Measurements from ENCODE around the gene RXRG. TPM values are rescaled to one million over a fixed set of nuclear protein-coding genes. Genes with fewer than 3 reads are reported as not detected.

The RXRG gene
- total and polyA plus RNA-seq, 2 of the 8 experiments (the other 6 are each of a cell fraction or from before 2014, with no cell fraction given): not detected

DNA sequence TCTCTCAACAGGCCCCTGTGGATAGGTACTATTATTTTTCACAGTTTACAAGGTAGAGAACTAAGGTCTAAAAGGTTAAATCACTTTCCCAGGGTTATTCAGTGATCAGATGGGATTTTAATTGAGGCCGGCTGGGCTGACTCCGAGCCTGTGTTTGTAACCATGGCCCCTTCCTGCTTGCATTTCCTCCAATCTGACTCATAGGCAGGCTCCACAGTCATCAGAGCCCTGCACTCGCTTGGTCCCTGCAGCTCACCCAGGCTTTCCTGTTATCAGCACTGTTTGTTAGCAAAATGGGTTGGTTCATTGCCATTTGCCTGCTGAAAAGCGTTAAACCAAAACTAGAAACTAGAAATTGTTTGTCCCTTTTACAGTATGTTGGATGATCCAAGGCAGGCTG is 47.0 kb downstream of the RXRG start:
- Histone ChIP-seq H4K91ac (replicated peaks; ENCODE audit: insufficient read length, low read length) (no peak overlapping the region), H2BK5ac (ENCODE audit: low read depth, low read length) (no peak overlapping the region), H2BK15ac (ENCODE audit: low read length) (no peak overlapping the region), H4K5ac (ENCODE audit: insufficient read length, low read depth, low read length) (no peak overlapping the region), H3K36me3 (ENCODE audit: control insufficient read depth in 2 of 4, insufficient read depth in 4 of 4, low read length in 3 of 4) (no peaks in the 10 kb centered on the region), H3K23me2 (ENCODE audit: low read depth, low read length) (no peaks in the 10 kb centered on the region; the same call in 1 of the 2 replicates), H3K14ac (ENCODE audit: insufficient read length) (no peak overlapping the region), H3K79me1 (ENCODE audit: low read depth, low read length) (peaks cover 4% of the 10 kb centered on the region; the same call in 1 of the 2 replicates), H3K4me2 (ENCODE audit: insufficient read depth in 1 of 2, low read depth in 2 of 2, low read length in 2 of 2) (no peak overlapping the region), H2BK20ac (ENCODE audit: low read length) (no peak overlapping the region), H3K27me3 (replicated peaks in 1 of 4; ENCODE audit: control insufficient read depth in 3 of 4, extremely low read depth in 1 of 4, insufficient read depth in 3 of 4, low read length in 3 of 4) (no peaks in the 10 kb centered on the region), H2AK5ac (ENCODE audit: low read depth, low read length) (no peak overlapping the region), H2BK12ac (ENCODE audit: low read depth, low read length) (no peak overlapping the region), H3K79me2 (ENCODE audit: control insufficient read depth in 1 of 2, insufficient read depth in 2 of 2, low read length in 2 of 2) (no peaks in the 10 kb centered on the region), H3K23ac (ENCODE audit: insufficient read length) (no peak overlapping the region), H2BK120ac (replicated peaks; ENCODE audit: low read depth, low read length) (no peak overlapping the region), H3K18ac (ENCODE audit: extremely low read depth, low read length) (no peak overlapping the region), H3K9ac (replicated peaks in 1 of 4; ENCODE audit: extremely low read depth in 1 of 4, low read depth in 3 of 4, low read length in 3 of 4) (no peak overlapping the region), H3K27ac (ENCODE audit: low read depth, low read length) (no peak overlapping the region), H3K56ac (replicated peaks; ENCODE audit: insufficient read length, low read depth, low read length) (no peak overlapping the region), H4K8ac (ENCODE audit: extremely low read depth, insufficient read depth, low read length) (no peak overlapping the region), H4K20me1 (replicated peaks in 1 of 2; ENCODE audit: control insufficient read depth in 1 of 2, insufficient read depth in 2 of 2, low read length in 2 of 2) (peaks cover 0 to 2% of the 10 kb centered on the region in 2 experiments), H3K4ac (replicated peaks; ENCODE audit: insufficient read length, low read depth, low read length) (no peak overlapping the region), H3K4me1 (replicated peaks in 1 of 4; ENCODE audit: control insufficient read depth in 3 of 4, insufficient read depth in 4 of 4, low read length in 3 of 4) (no peaks in the 10 kb centered on the region; a peak in 1 of 7 replicates), H2AFZ (ENCODE audit: low read length) (peak overlapping the region; percentile 88; the same call in 1 of the 2 replicates), H3K4me3 (ENCODE audit: extremely low read depth in 1 of 4, insufficient read depth in 2 of 4, low read depth in 3 of 4, low read length in 4 of 4) (no peak overlapping the region), H3K9me3 (ENCODE audit: insufficient read depth in 2 of 2, low read depth in 1 of 2, low read length in 1 of 2) (no peaks in the 10 kb centered on the region)
- CTCF ChIA-PET (ENCODE audit: partially characterized antibody): interaction anchor here (0.6 to 11.7 kb wide), 6 partner anchors 12 to 268 kb away, joined by 3 to 220 read pairs (median 8); no protein-coding TSS in a partner anchor
- WGBS, 2 experiments (ENCODE audit: extremely low coverage in 1 of 2, insufficient coverage in 1 of 2, insufficient read length in 1 of 2, insufficient replicate concordance in 2 of 2, low coverage in 1 of 2, low lambda C conversion rate in 2 of 2, missing lambda C conversion rate in 1 of 2): 59% methylated on average over 4 of the region's 4 CpGs; no CpG with 5 or more reads in 1 of the 2 experiments
- POLR2A ChIA-PET (ENCODE audit: partially characterized antibody): no interaction called here
- DNase-seq (ENCODE audit: low read depth in 1 of 2, low spot score in 2 of 2) (no peak), FAIRE-seq (no peak)
- no peak for TF ChIP-seq SAP30 (IDR thresholded peaks at IDR 0.05; ENCODE audit: insufficient read depth, insufficient replicate concordance, low read length)
- no peak for TF ChIP-seq YY1 (IDR thresholded peaks at IDR 0.05; ENCODE audit: low read depth, low read length)
- TF ChIP-seq SUZ12 (IDR thresholded peaks at IDR 0.05; ENCODE audit: low read length): no peak
